CD14-positive monocyte (primary cell): ENCODE data around the gene TARBP1. TPM values are rescaled to one million over a fixed set of nuclear protein-coding genes. Genes with fewer than 3 reads are reported as not detected.

Experiments
- DNase-seq, 3 donors: peaks; one replicate each; pipeline ENCODE4 v3.0.0-alpha.2; 2011 to 2022
- H2AFZ ChIP-seq: 2 replicates; pipeline ENCODE4 v1.6.0; 2012; ENCODE audit warnings: mild to moderate bottlenecking, low read depth, low read length, inconsistent platforms; ENCODE audit not compliant: insufficient read depth, poor library complexity, severe bottlenecking
- H3K27ac ChIP-seq, 2 donors: 1 replicate in 1 of 2; 2 replicates in 1 of 2; pipeline ENCODE4 v1.5.1; 2012 to 2013; ENCODE audit warnings: low read length in 2 of 2, control low read depth in 1 of 2, inconsistent platforms in 1 of 2, low read depth in 1 of 2, mild to moderate bottlenecking in 1 of 2
- H3K27me3 ChIP-seq, 2 donors: one replicate each; pipeline versions ENCODE4 v1.6.0 to v1.6.1; 2011 to 2013; ENCODE audit warnings: low read length in 2 of 2; ENCODE audit not compliant: control insufficient read depth in 2 of 2, insufficient read depth in 2 of 2
- H3K36me3 ChIP-seq, 2 donors: replicated peaks in 1 of 2; 1 replicate in 1 of 2; 2 replicates in 1 of 2; pipeline versions ENCODE4 v1.5.1 to v1.6.1; 2012 to 2013; ENCODE audit warnings: low read length in 2 of 2, control low read depth in 1 of 2, inconsistent platforms in 1 of 2, mild to moderate bottlenecking in 1 of 2; ENCODE audit not compliant: insufficient read depth in 2 of 2, control insufficient read depth in 1 of 2
- H3K4me1 ChIP-seq, 2 donors: 1 replicate in 1 of 2; 2 replicates in 1 of 2; pipeline versions ENCODE4 v1.5.1 to v1.6.1; 2012 to 2013; ENCODE audit warnings: low read length in 2 of 2, control low read depth in 1 of 2, inconsistent platforms in 1 of 2, mild to moderate bottlenecking in 1 of 2, moderate library complexity in 1 of 2; ENCODE audit not compliant: insufficient read depth in 2 of 2, control insufficient read depth in 1 of 2
- H3K4me2 ChIP-seq: replicated peaks from 2 replicates; pipeline ENCODE3; 2012; ENCODE audit warnings: low read length, moderate library complexity, mild to moderate bottlenecking; ENCODE audit not compliant: poor library complexity, severe bottlenecking; ENCODE audit errors: extremely low read depth
- H3K4me3 ChIP-seq, 3 experiments: fragments of 200-600 bp in 1 of 3; sonication (generic) in 1 of 3; replicated peaks in 1 of 3; 1 replicate in 2 of 3; 2 replicates in 1 of 3; pipeline ENCODE4 v1.5.1; 2011 to 2013; ENCODE audit warnings: low read length in 3 of 3, mild to moderate bottlenecking in 3 of 3, control low read depth in 2 of 3, low read depth in 2 of 3, inconsistent platforms in 1 of 3, moderate library complexity in 1 of 3
- H3K79me2 ChIP-seq: 2 replicates; pipeline ENCODE4 v1.6.0; 2012; ENCODE audit warnings: mild to moderate bottlenecking, control low read depth, inconsistent platforms, low read length, moderate library complexity; ENCODE audit not compliant: insufficient read depth
- H3K9ac ChIP-seq: 2 replicates; pipeline ENCODE4 v1.6.0; 2017; ENCODE audit warnings: low read length, mild to moderate bottlenecking; ENCODE audit not compliant: insufficient read depth, poor library complexity, severe bottlenecking
- H3K9me3 ChIP-seq, 2 donors: replicated peaks in 1 of 2; 1 replicate in 1 of 2; 2 replicates in 1 of 2; pipeline versions ENCODE4 v1.5.1 to v1.6.1; 2012 to 2013; ENCODE audit warnings: low read length in 2 of 2, control low read depth in 1 of 2; ENCODE audit not compliant: control insufficient read depth in 1 of 2, insufficient read depth in 1 of 2
- H4K20me1 ChIP-seq: 2 replicates; pipeline ENCODE4 v1.6.0; 2012; ENCODE audit warnings: mild to moderate bottlenecking, low read length, control low read depth, moderate library complexity; ENCODE audit not compliant: insufficient read depth
- H3K27ac Mint-ChIP-seq, 7 donors: one replicate each; pipeline ENCODE4 v1.8.0; 2020; ENCODE audit warnings: mild to moderate bottlenecking in 7 of 7, mixed read lengths in 7 of 7, moderate library complexity in 6 of 7, inconsistent platforms in 2 of 7
- H3K27me3 Mint-ChIP-seq, 3 donors: one replicate each; pipeline ENCODE4 v1.8.0; 2021 to 2022; ENCODE audit warnings: low read depth in 3 of 3, mild to moderate bottlenecking in 3 of 3, mixed read lengths in 3 of 3, moderate library complexity in 3 of 3, inconsistent platforms in 1 of 3
- H3K36me3 Mint-ChIP-seq, 2 donors: one replicate each; pipeline ENCODE4 v1.8.0; 2020; ENCODE audit warnings: mixed read lengths in 2 of 2, inconsistent platforms in 1 of 2, mild to moderate bottlenecking in 1 of 2
- H3K4me1 Mint-ChIP-seq: one replicate; pipeline ENCODE4 v1.8.0; 2020; ENCODE audit warnings: mild to moderate bottlenecking, mixed read lengths
- H3K4me3 Mint-ChIP-seq, 2 donors: one replicate each; pipeline ENCODE4 v1.8.0; 2020; ENCODE audit warnings: mild to moderate bottlenecking in 2 of 2, mixed read lengths in 2 of 2, moderate library complexity in 1 of 2
- H3K9me3 Mint-ChIP-seq, 7 donors: one replicate each; pipeline ENCODE4 v1.8.0; 2020 to 2022; ENCODE audit warnings: mixed read lengths in 7 of 7, mild to moderate bottlenecking in 6 of 7, moderate library complexity in 6 of 7, inconsistent platforms in 2 of 7
- CTCF ChIP-seq: fragments of 200-600 bp; IDR thresholded peaks from one replicate; pipeline ENCODE4 v1.8.0; 2022; ENCODE audit warnings: antibody characterized with exemption, mild to moderate bottlenecking
- WGBS: methylation state at CpG from one replicate; pipeline ENCODE4 v1.1.5; 2013; ENCODE audit warnings: missing lambda C conversion rate; ENCODE audit not compliant: insufficient coverage; 5-methylcytosine and 5-hydroxymethylcytosine counted together
- intact Hi-C, 2 donors: fragments of 100-400 bp; cut with micrococcal nuclease; formaldehyde crosslinking; loops; one replicate each; pipeline versions ENCODE4 v1.15.0 to v1.15.1; 2023
- polyA plus RNA-seq, 3 donors: library from polyadenylated mRNA; depleted of rRNA in 1 of 3; unstranded in 2 of 3; stranded (reverse) in 1 of 3; fragments of 300-500 nt in 2 of 3; fragments of >200 nt in 1 of 3; fragmentation: Illumina TruSeq in 2 of 3; gene quantifications; 1 replicate in 2 of 3; 2 replicates in 1 of 3; pipeline ENCODE4 v1.2.3, GENCODE V29; 2012 to 2021

The TARBP1 gene
- polyA plus RNA-seq, 3 donors, result 1.4 to 30.9 (median 3.2) TPM

GRCh38 chr1:234355782-234356510 is 123.0 kb downstream of the TARBP1 start:
- no peak for TF ChIP-seq CTCF
- Histone ChIP-seq H3K79me2 (no peaks in the 10 kb centered on the region), H2AFZ (peak overlapping the region; percentile 24), H3K4me3 (no peak overlapping the region), H3K9me3 (no peaks in the 10 kb centered on the region), H3K36me3 (no peaks in the 10 kb centered on the region), H3K9ac (no peak overlapping the region), H3K4me1 (no peaks in the 10 kb centered on the region), H3K4me2 (no peak overlapping the region), H3K27ac (no peak overlapping the region), H3K27me3 (peaks cover 0 to 2% of the 10 kb centered on the region in 2 donors), H4K20me1 (no peaks in the 10 kb centered on the region)
- Mint-ChIP-seq H3K4me3 (no peak overlapping the region), H3K36me3 (no peaks in the 10 kb centered on the region), H3K27ac (no peak overlapping the region), H3K9me3 (peaks cover 0 to 4% (median 0%) of the 10 kb centered on the region in 7 donors), H3K27me3 (peaks cover 0 to 6% (median 1%) of the 10 kb centered on the region in 3 donors), H3K4me1 (no peaks in the 10 kb centered on the region)
- DNase-seq, result no peak
- 100% methylated on average over 2 of the region's 3 CpGs for WGBS
- intact Hi-C loops, result no loop called here

- H3K9ac ChIP-seq, result no peak overlapping the region
- H3K27ac ChIP-seq, result no peak overlapping the region
- no peak overlapping the region for H3K4me2 ChIP-seq
- no peaks in the 10 kb centered on the region for H3K36me3 ChIP-seq
- intact Hi-C loops, result no loop called here
- H3K27me3 ChIP-seq, result peaks cover 0 to 2% of the 10 kb centered on the region in 2 donors
- Mint-ChIP-seq H3K27ac (no peak overlapping the region), H3K4me3 (no peak overlapping the region), H3K36me3 (no peaks in the 10 kb centered on the region), H3K9me3 (peaks cover 0 to 4% (median 0%) of the 10 kb centered on the region in 7 donors), H3K27me3 (peaks cover 1 to 5% (median 2%) of the 10 kb centered on the region in 3 donors), H3K4me1 (no peaks in the 10 kb centered on the region)
- TF ChIP-seq CTCF, result no peak
- H2AFZ ChIP-seq, result no peak overlapping the region
- no peaks in the 10 kb centered on the region for H3K79me2 ChIP-seq
- no peak overlapping the region for H3K4me3 ChIP-seq
- no peaks in the 10 kb centered on the region for H3K9me3 ChIP-seq
- no peaks in the 10 kb centered on the region for H3K4me1 ChIP-seq
- DNase-seq, result no peak
- WGBS, result 92% methylated on average over 3 of the region's 4 CpGs
- no peaks in the 10 kb centered on the region for H4K20me1 ChIP-seq
Measured at GRCh38 chr1:234348964-234349363, 130.0 kb downstream of the TARBP1 start.
